ENCODE data around the gene BLOC1S3.

The BLOC1S3 gene

GRCh38 chr19:45178262-45179071 lies at the start of gene BLOC1S3:
Gene BLOC1S3, plus strand, starts transcription at chr19:45178784. Its CDS starts 513 bp downstream, at chr19:45179297.
- DNase-seq = peak; percentile 95 to 100

GRCh38 chr19:45128806-45129205 lies 49.8 kb upstream of the BLOC1S3 start:
- DNase-seq = no peak

GRCh38 chr19:45130236-45130635 lies 48.3 kb upstream of the BLOC1S3 start:
- no peak for DNase-seq

GRCh38 chr19:45130888-45131615 lies 47.5 kb upstream of the BLOC1S3 start:
- DNase-seq = no peak

- no peak for DNase-seq
Measured at GRCh38 chr19:45133661-45134060, 44.9 kb upstream of the BLOC1S3 start.

GRCh38 chr19:45135176-45135885 lies 43.3 kb upstream of the BLOC1S3 start:
- DNase-seq = no peak

- no peak for DNase-seq
Measured at GRCh38 chr19:45136507-45137178, 41.9 kb upstream of the BLOC1S3 start.

GRCh38 chr19:45137179-45137761 lies 41.3 kb upstream of the BLOC1S3 start:
- no peak for DNase-seq

GRCh38 chr19:45138303-45138751 lies 40.3 kb upstream of the BLOC1S3 start:
- no peak for DNase-seq

GRCh38 chr19:45139286-45140143 lies 39.1 kb upstream of the BLOC1S3 start:
- no peak for DNase-seq

GRCh38 chr19:45140144-45140503 lies 38.5 kb upstream of the BLOC1S3 start:
- DNase-seq = no peak

GRCh38 chr19:45140533-45140932 lies 38.1 kb upstream of the BLOC1S3 start:
- DNase-seq = no peak

GRCh38 chr19:45141203-45141900 lies 37.2 kb upstream of the BLOC1S3 start:
- DNase-seq = no peak

- DNase-seq = no peak
Measured at GRCh38 chr19:45142016-45142725, 36.4 kb upstream of the BLOC1S3 start.

- no peak for DNase-seq
Measured at GRCh38 chr19:45142726-45143110, 35.9 kb upstream of the BLOC1S3 start.

GRCh38 chr19:45144431-45145269 lies 33.9 kb upstream of the BLOC1S3 start:
- DNase-seq = no peak

- DNase-seq = no peak
Measured at GRCh38 chr19:45145270-45146189, 33.1 kb upstream of the BLOC1S3 start.

GRCh38 chr19:45146251-45146650 lies 32.3 kb upstream of the BLOC1S3 start:
- no peak for DNase-seq
